Mesenchymal stem cell (in vitro differentiated cells and primary cell): Measurements from ENCODE around the gene DCST1.

Source experiments
- DNase-seq: peaks from one replicate; pipeline ENCODE4 v3.0.0-alpha.2; 2013
- H2AFZ ChIP-seq: one replicate; pipeline ENCODE4 v1.6.1; 2013; ENCODE audit warnings: low read depth, mild to moderate bottlenecking, control low read depth, inconsistent platforms, low read length, moderate library complexity
- H2AK5ac ChIP-seq: 2 replicates; pipeline ENCODE4 v1.6.1; 2013; ENCODE audit warnings: low read length, moderate library complexity, mild to moderate bottlenecking, inconsistent platforms; ENCODE audit not compliant: severe bottlenecking
- H2BK120ac ChIP-seq: one replicate; pipeline ENCODE4 v1.6.1; 2013; ENCODE audit warnings: low read depth, mild to moderate bottlenecking, inconsistent platforms, low read length, moderate library complexity
- H2BK12ac ChIP-seq, 2 experiments: one replicate each; pipeline ENCODE4 v1.6.1; 2013; ENCODE audit warnings: inconsistent platforms in 2 of 2, low read length in 2 of 2, mild to moderate bottlenecking in 2 of 2, moderate library complexity in 2 of 2, control low read depth in 1 of 2
- H2BK15ac ChIP-seq: one replicate; pipeline ENCODE4 v1.6.1; 2013; ENCODE audit warnings: mild to moderate bottlenecking, low read depth, inconsistent platforms; ENCODE audit not compliant: poor library complexity, severe bottlenecking
- H2BK5ac ChIP-seq: 2 replicates; pipeline ENCODE4 v1.6.1; 2013; ENCODE audit warnings: low read depth, mild to moderate bottlenecking, low read length, control low read depth, inconsistent platforms; ENCODE audit not compliant: poor library complexity, severe bottlenecking
- H3K14ac ChIP-seq, 2 experiments: one replicate each; pipeline ENCODE4 v1.6.1; 2013; ENCODE audit warnings: inconsistent platforms in 2 of 2, low read length in 2 of 2, control low read depth in 1 of 2, mild to moderate bottlenecking in 1 of 2, moderate library complexity in 1 of 2
- H3K18ac ChIP-seq, 2 experiments: one replicate each; pipeline ENCODE4 v1.6.1; 2013; ENCODE audit warnings: inconsistent platforms in 2 of 2, low read length in 2 of 2, control low read depth in 1 of 2, low read depth in 1 of 2, mild to moderate bottlenecking in 1 of 2
- H3K23ac ChIP-seq, 2 experiments: one replicate each; pipeline ENCODE4 v1.6.1; 2013; ENCODE audit warnings: inconsistent platforms in 2 of 2, low read length in 2 of 2, mild to moderate bottlenecking in 2 of 2, moderate library complexity in 2 of 2, control low read depth in 1 of 2
- H3K27ac ChIP-seq: 2 replicates; pipeline ENCODE4 v1.5.1; 2013; ENCODE audit warnings: mild to moderate bottlenecking, moderate library complexity, low read length, control low read depth, inconsistent platforms; ENCODE audit not compliant: poor library complexity, severe bottlenecking
- H3K27me3 ChIP-seq, 2 experiments: 2 replicates each; pipeline versions ENCODE4 v1.6.1 to v1.7.0; 2013; ENCODE audit warnings: low read length in 2 of 2, mild to moderate bottlenecking in 2 of 2, moderate library complexity in 2 of 2, control low read depth in 1 of 2, inconsistent platforms in 1 of 2; ENCODE audit not compliant: control insufficient read depth in 1 of 2, insufficient read depth in 1 of 2
- H3K36me3 ChIP-seq, 2 experiments: 2 replicates each; pipeline versions ENCODE4 v1.6.1 to v1.7.0; 2013; ENCODE audit warnings: low read length in 2 of 2, control low read depth in 1 of 2, inconsistent platforms in 1 of 2, low read depth in 1 of 2, mild to moderate bottlenecking in 1 of 2; ENCODE audit not compliant: insufficient read depth in 2 of 2, control insufficient read depth in 1 of 2
- H3K4ac ChIP-seq, 2 experiments: one replicate each; pipeline ENCODE4 v1.6.1; 2013; ENCODE audit warnings: inconsistent platforms in 2 of 2, low read length in 2 of 2, mild to moderate bottlenecking in 2 of 2, moderate library complexity in 2 of 2, control low read depth in 1 of 2, low read depth in 1 of 2
- H3K4me1 ChIP-seq: 2 replicates; pipeline ENCODE4 v1.6.1; 2013; ENCODE audit warnings: low read depth, low read length, control low read depth; ENCODE audit not compliant: control insufficient read depth, insufficient read depth
- H3K4me2 ChIP-seq: 2 replicates; pipeline ENCODE4 v1.6.1; 2013; ENCODE audit warnings: low read length, mild to moderate bottlenecking, inconsistent platforms; ENCODE audit not compliant: poor library complexity, severe bottlenecking
- H3K4me3 ChIP-seq, 2 experiments: 2 replicates each; pipeline versions ENCODE4 v1.5.1 to v1.7.0; 2013; ENCODE audit warnings: low read length in 2 of 2, mild to moderate bottlenecking in 2 of 2, control low read depth in 1 of 2, low read depth in 1 of 2; ENCODE audit not compliant: insufficient read depth in 1 of 2
- H3K79me1 ChIP-seq: replicated peaks from 2 replicates; pipeline ENCODE4 v1.6.1; 2013; ENCODE audit warnings: mild to moderate bottlenecking, control low read depth, low read length, inconsistent platforms; ENCODE audit not compliant: poor library complexity, severe bottlenecking
- H3K9ac ChIP-seq: 2 replicates; pipeline ENCODE4 v1.7.0; 2013; ENCODE audit warnings: mild to moderate bottlenecking, low read length, moderate library complexity
- H3K9me3 ChIP-seq: 2 replicates; pipeline ENCODE4 v1.7.0; 2013; ENCODE audit warnings: mild to moderate bottlenecking, low read length; ENCODE audit not compliant: control insufficient read depth
- H4K8ac ChIP-seq: one replicate; pipeline ENCODE4 v1.6.1; 2013; ENCODE audit warnings: inconsistent platforms, mild to moderate bottlenecking, low read length, moderate library complexity
- H4K91ac ChIP-seq: one replicate; pipeline ENCODE4 v1.6.1; 2013; ENCODE audit warnings: mild to moderate bottlenecking, low read length, inconsistent platforms
- WGBS: methylation state at CpG from one replicate; pipeline ENCODE4 v1.1.7; 2013; ENCODE audit warnings: mixed read lengths; 5-methylcytosine and 5-hydroxymethylcytosine counted together

Gene DCST1

DNA sequence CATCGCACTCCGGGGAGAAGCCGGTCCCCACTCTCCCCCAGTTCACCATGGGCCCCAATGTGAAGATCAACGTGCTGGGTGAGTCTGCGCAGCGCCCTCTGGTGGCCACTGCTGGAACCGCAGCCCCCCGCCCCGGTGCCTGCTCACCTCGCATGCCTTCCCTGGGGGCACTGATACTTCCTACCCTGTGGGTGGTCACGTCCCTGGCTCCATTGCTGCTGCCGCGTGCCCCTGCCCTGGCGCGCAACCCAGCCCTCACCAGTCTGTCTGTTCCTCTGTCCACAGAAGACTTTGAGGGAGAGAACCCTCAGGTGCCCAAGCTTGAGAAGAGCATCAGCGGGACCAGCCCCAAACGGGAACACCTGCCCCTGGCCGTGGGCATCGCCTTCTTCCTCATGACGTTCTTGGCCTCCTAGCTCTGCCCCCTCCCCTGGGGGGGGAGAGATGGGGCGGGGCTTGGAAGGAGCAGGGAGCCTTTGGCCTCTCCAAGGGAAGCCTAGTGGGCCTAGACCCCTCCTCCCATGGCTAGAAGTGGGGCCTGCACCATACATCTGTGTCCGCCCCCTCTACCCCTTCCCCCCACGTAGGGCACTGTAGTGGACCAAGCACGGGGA is 52.6 kb downstream of the DCST1 start:
- H3K36me3 ChIP-seq: peaks cover 0 to 4% of the 10 kb centered on the region in 2 experiments
- peak overlapping the region in 1 of 2 experiments; percentile 74 for H3K14ac ChIP-seq
- 13% methylated on average over 21 of the region's 24 CpGs for WGBS
- H3K9me3 ChIP-seq: no peaks in the 10 kb centered on the region
- peak; percentile 57 for DNase-seq
- no peak overlapping the region for H2AK5ac ChIP-seq
- H3K4ac ChIP-seq: peak overlapping the region in 1 of 2 experiments; percentile 60
- H3K27ac ChIP-seq: no peak overlapping the region
- H3K18ac ChIP-seq: no peak overlapping the region
- H3K9ac ChIP-seq: no peak overlapping the region
- H3K79me1 ChIP-seq: no peaks in the 10 kb centered on the region
- H3K23ac ChIP-seq: no peak overlapping the region
- no peak overlapping the region for H2AFZ ChIP-seq
- H2BK15ac ChIP-seq: peak overlapping the region; percentile 16
- H3K4me2 ChIP-seq: no peak overlapping the region
- H4K8ac ChIP-seq: peak overlapping the region; percentile 48
- H2BK120ac ChIP-seq: no peak overlapping the region
- no peak overlapping the region for H2BK5ac ChIP-seq
- peaks cover 40% of the 10 kb centered on the region for H3K4me1 ChIP-seq
- no peak overlapping the region for H3K4me3 ChIP-seq
- H4K91ac ChIP-seq: peak overlapping the region; percentile 2
- no peak overlapping the region for H2BK12ac ChIP-seq
- H3K27me3 ChIP-seq: peaks cover 30 to 39% of the 10 kb centered on the region in 2 experiments

DNA sequence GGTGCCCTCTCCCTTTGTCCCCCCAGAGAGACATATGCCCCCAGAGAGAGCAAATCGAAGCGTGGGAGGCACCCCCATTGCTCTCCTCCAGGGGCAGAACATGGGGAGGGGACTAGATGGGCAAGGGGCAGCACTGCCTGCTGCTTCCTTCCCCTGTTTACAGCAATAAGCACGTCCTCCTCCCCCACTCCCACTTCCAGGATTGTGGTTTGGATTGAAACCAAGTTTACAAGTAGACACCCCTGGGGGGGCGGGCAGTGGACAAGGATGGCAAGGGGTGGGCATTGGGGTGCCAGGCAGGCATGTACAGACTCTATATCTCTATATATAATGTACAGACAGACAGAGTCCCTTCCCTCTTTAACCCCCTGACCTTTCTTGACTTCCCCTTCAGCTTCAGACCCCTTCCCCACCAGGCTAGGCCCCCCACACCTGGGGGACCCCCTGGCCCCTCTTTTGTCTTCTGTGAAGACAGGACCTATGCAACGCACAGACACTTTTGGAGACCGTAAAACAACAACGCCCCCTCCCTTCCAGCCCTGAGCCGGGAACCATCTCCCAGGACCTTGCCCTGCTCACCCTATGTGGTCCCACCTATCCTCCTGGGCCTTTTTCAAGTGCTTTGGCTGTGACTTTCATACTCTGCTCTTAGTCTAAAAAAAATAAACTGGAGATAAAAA is 53.4 kb downstream of the DCST1 start:
- no peak for DNase-seq
- H2BK5ac ChIP-seq: no peak overlapping the region
- H3K79me1 ChIP-seq: no peaks in the 10 kb centered on the region
- no peak overlapping the region for H2BK15ac ChIP-seq
- H2BK12ac ChIP-seq: peak overlapping the region in 1 of 2 experiments; percentile 4
- no peak overlapping the region for H3K4me3 ChIP-seq
- peaks cover 24 to 35% of the 10 kb centered on the region in 2 experiments for H3K27me3 ChIP-seq
- H4K91ac ChIP-seq: no peak overlapping the region
- peaks cover 39% of the 10 kb centered on the region for H3K4me1 ChIP-seq
- H3K14ac ChIP-seq: no peak overlapping the region
- WGBS: 60% methylated on average over 4 of the region's 8 CpGs
- peak overlapping the region; percentile 48 for H4K8ac ChIP-seq
- no peak overlapping the region for H3K4me2 ChIP-seq
- no peaks in the 10 kb centered on the region for H3K9me3 ChIP-seq
- H3K9ac ChIP-seq: no peak overlapping the region
- no peak overlapping the region for H2AFZ ChIP-seq
- no peak overlapping the region for H2AK5ac ChIP-seq
- H3K27ac ChIP-seq: no peak overlapping the region
- no peak overlapping the region for H3K4ac ChIP-seq
- H3K18ac ChIP-seq: no peak overlapping the region
- H2BK120ac ChIP-seq: no peak overlapping the region
- H3K36me3 ChIP-seq: peaks cover 0 to 4% of the 10 kb centered on the region in 2 experiments
- H3K23ac ChIP-seq: no peak overlapping the region

DNA sequence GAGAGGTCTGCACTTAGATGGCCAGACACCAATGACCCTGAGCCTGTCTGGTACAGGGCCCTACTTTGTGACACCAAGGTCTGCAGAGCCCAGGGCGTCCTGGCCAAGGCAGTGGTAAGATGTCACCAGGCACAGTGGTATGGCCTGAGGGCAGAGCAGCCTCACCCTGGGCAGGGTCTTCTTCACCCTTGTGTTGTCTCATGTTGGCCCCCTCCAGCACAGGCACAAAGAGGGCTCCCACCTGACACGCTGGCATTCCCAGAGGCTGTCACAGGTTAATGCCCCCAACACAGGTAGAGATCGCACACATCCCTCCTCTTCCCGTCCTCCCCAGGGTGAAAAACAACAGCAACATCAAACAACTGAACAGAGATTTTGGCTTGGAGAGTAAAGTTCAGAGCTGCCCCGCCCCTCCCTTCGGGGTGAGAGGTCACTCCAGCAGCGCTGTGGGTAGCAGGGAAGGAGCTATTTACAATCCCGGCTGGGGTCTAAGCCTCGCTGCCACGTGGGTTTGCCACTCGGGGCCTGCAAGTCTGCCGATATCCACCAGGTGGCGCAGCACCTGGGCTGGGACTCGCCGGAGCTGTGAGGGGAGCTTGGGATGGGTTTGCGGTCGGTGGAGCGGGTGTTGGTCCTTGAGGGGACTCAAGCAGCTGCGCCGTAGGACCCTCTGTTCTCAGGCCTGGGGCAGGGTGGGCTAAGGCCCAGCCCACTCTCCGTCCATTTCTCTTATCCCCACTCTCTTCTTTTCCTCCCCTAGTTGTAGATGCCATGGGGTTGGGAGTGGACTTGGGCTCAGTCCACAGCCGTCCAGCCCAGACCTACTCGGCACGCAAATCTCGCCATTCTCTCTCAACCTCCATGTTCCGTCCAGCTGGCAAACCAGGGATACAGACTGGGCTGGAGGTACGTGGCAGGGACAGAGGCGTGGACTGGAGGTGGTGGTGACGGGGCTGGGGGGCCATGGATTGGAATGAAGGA is 57.7 kb downstream of the DCST1 start:
- WGBS: 54% methylated on average over 15 of the region's 29 CpGs
- Histone ChIP-seq H3K4me3 (no peak overlapping the region), H3K14ac (no peak overlapping the region), H3K18ac (no peak overlapping the region), H3K27me3 (peaks cover 10 to 40% of the 10 kb centered on the region in 2 experiments), H3K4me2 (no peak overlapping the region), H3K4me1 (peaks cover 16% of the 10 kb centered on the region), H3K9me3 (no peaks in the 10 kb centered on the region), H3K9ac (peak overlapping the region; percentile 42), H2BK5ac (no peak overlapping the region), H2BK12ac (no peak overlapping the region), H3K27ac (no peak overlapping the region), H3K4ac (no peak overlapping the region), H3K79me1 (no peaks in the 10 kb centered on the region), H2BK120ac (no peak overlapping the region), H2AK5ac (no peak overlapping the region), H4K8ac (peak overlapping the region; percentile 1), H4K91ac (no peak overlapping the region), H3K23ac (no peak overlapping the region), H2BK15ac (no peak overlapping the region), H2AFZ (no peak overlapping the region), H3K36me3 (peaks cover 0 to 2% of the 10 kb centered on the region in 2 experiments)
- peak; percentile 70 for DNase-seq

GRCh38 chr1:155092131-155092530 is 58.5 kb downstream of the DCST1 start:
- no peak overlapping the region for H2BK120ac ChIP-seq
- no peak overlapping the region for H2BK15ac ChIP-seq
- H3K4me3 ChIP-seq: no peak overlapping the region
- H3K36me3 ChIP-seq: no peaks in the 10 kb centered on the region
- no peak overlapping the region for H3K4me2 ChIP-seq
- H2AFZ ChIP-seq: no peak overlapping the region
- no peak overlapping the region for H3K4ac ChIP-seq
- no peak overlapping the region for H3K9ac ChIP-seq
- no peak overlapping the region for H2BK5ac ChIP-seq
- DNase-seq: no peak
- H2BK12ac ChIP-seq: no peak overlapping the region
- H3K79me1 ChIP-seq: no peaks in the 10 kb centered on the region
- H3K9me3 ChIP-seq: no peaks in the 10 kb centered on the region
- no peak overlapping the region for H4K8ac ChIP-seq
- H3K23ac ChIP-seq: no peak overlapping the region
- H3K27me3 ChIP-seq: peaks cover 12 to 42% of the 10 kb centered on the region in 2 experiments
- WGBS: 88% methylated on average over 6 of the region's 6 CpGs
- no peak overlapping the region for H3K18ac ChIP-seq
- H3K4me1 ChIP-seq: peaks cover 10% of the 10 kb centered on the region
- H2AK5ac ChIP-seq: no peak overlapping the region
- no peak overlapping the region for H3K14ac ChIP-seq
- no peak overlapping the region for H3K27ac ChIP-seq
- no peak overlapping the region for H4K91ac ChIP-seq
